Endothelial cell of umbilical vein (primary cell): Measurements from ENCODE around the gene PTRHD1. TPM values are rescaled to one million over a fixed set of nuclear protein-coding genes. Genes with fewer than 3 reads are reported as not detected.

Experiments used
- BruUV-seq: library from RNA; stranded (reverse); fragments of 400-500 nt; replicated peaks from 2 replicates; lab custom pipeline; 2021; lab: Mats Ljungman, UMichigan
- CTCF ChIA-PET: fragments of 300-600, 350-600 bp; sonication (Branson Sonifier 250); formaldehyde crosslinking; loops from one replicate; lab custom pipeline; 2021; ENCODE audit warnings: antibody characterized with exemption, inconsistent platforms; lab: Charles Lee
- POLR2A ChIA-PET: fragments of 300-600, 350-600 bp; sonication (Branson Sonifier 250); formaldehyde crosslinking; loops from one replicate; lab custom pipeline; 2021; ENCODE audit warnings: antibody characterized with exemption, inconsistent platforms; lab: Charles Lee
- DNase-seq: peaks from one replicate; pipeline ENCODE4 v3.0.0-alpha.2; 2011; ENCODE audit warnings: low read depth, low spot score
- FAIRE-seq: peaks from 2 replicates; lab custom pipeline; 2011; peaks lifted over from hg19 to GRCh38; lab: Jason Lieb, UNC
- H2AFZ ChIP-seq: 2 replicates; pipeline ENCODE4 v1.6.0; 2012; ENCODE audit warnings: low read depth, low read length, control low read depth, inconsistent platforms
- H3K27ac ChIP-seq: 2 replicates; pipeline ENCODE4 v1.5.1; 2011; ENCODE audit warnings: low read depth, mild to moderate bottlenecking, control low read depth, low read length, moderate library complexity; ENCODE audit not compliant: insufficient read depth
- H3K27me3 ChIP-seq, 2 experiments: 2 replicates each; pipeline versions ENCODE4 v1.6.0 to v1.6.1; 2011; ENCODE audit warnings: low read length in 2 of 2, mixed read lengths in 1 of 2; ENCODE audit not compliant: control insufficient read depth in 2 of 2, insufficient read depth in 2 of 2
- H3K36me3 ChIP-seq, 2 experiments: 2 replicates in 1 of 2; 3 replicates in 1 of 2; pipeline ENCODE4 v1.5.1; 2011; ENCODE audit warnings: low read length in 2 of 2, mild to moderate bottlenecking in 1 of 2, moderate library complexity in 1 of 2; ENCODE audit not compliant: control insufficient read depth in 2 of 2, insufficient read depth in 2 of 2; ENCODE audit errors: extremely low read depth in 1 of 2
- H3K4me1 ChIP-seq: 3 replicates; pipeline ENCODE4 v1.5.1; 2011; ENCODE audit warnings: mild to moderate bottlenecking, low read length; ENCODE audit not compliant: control insufficient read depth, insufficient read depth; ENCODE audit errors: extremely low read depth
- H3K4me2 ChIP-seq: 2 replicates; pipeline ENCODE4 v1.6.1; 2011; ENCODE audit warnings: low read length, control low read depth, mixed read lengths; ENCODE audit not compliant: insufficient read depth
- H3K4me3 ChIP-seq, 3 experiments: fragments of 200-600 bp in 1 of 3; sonication (generic), shearing (Covaris generic) in 1 of 3; replicated peaks in 1 of 3; 2 replicates each; pipeline ENCODE4 v1.5.1; 2011 to 2016; ENCODE audit warnings: control low read depth in 3 of 3, low read length in 3 of 3, mild to moderate bottlenecking in 2 of 3, inconsistent platforms in 1 of 3, low read depth in 1 of 3, moderate library complexity in 1 of 3; ENCODE audit not compliant: insufficient read depth in 1 of 3
- H3K79me2 ChIP-seq: 2 replicates; pipeline ENCODE4 v1.6.0; 2012; ENCODE audit warnings: low read length, inconsistent platforms; ENCODE audit not compliant: control insufficient read depth, insufficient read depth
- H3K9ac ChIP-seq: replicated peaks from 2 replicates; pipeline ENCODE3; 2011; ENCODE audit warnings: low read length, control low read depth; ENCODE audit not compliant: insufficient read depth; ENCODE audit errors: extremely low read depth
- H3K9me1 ChIP-seq: replicated peaks from 3 replicates; pipeline ENCODE4 v1.6.0; 2011; ENCODE audit warnings: mild to moderate bottlenecking, low read length; ENCODE audit not compliant: control insufficient read depth, insufficient read depth; ENCODE audit errors: extremely low read depth
- H3K9me3 ChIP-seq: replicated peaks from 2 replicates; pipeline ENCODE4 v1.5.1; 2012; ENCODE audit warnings: low read length, inconsistent platforms; ENCODE audit not compliant: control insufficient read depth, insufficient read depth
- H4K20me1 ChIP-seq: replicated peaks from 2 replicates; pipeline ENCODE3; 2011; ENCODE audit warnings: mild to moderate bottlenecking, low read length; ENCODE audit not compliant: control insufficient read depth, insufficient read depth; ENCODE audit errors: extremely low read depth
- EZH2 ChIP-seq: IDR thresholded peaks from 2 replicates; pipeline ENCODE4 v1.6.1; 2012; ENCODE audit warnings: borderline replicate concordance, low read depth, mild to moderate bottlenecking, moderate library complexity, low read length, inconsistent platforms; ENCODE audit not compliant: severe bottlenecking
- FOS ChIP-seq: IDR thresholded peaks from 2 replicates; pipeline ENCODE4 v1.6.1; 2011; ENCODE audit warnings: mild to moderate bottlenecking, low read length, moderate library complexity, borderline replicate concordance; ENCODE audit not compliant: insufficient read depth
- GATA2 ChIP-seq: IDR thresholded peaks from 2 replicates; pipeline ENCODE4 v1.7.0; 2011; ENCODE audit warnings: low read depth, mild to moderate bottlenecking, moderate library complexity, mixed read lengths, low read length; ENCODE audit not compliant: insufficient read length, insufficient read depth
- JUN ChIP-seq: IDR thresholded peaks from 2 replicates; pipeline ENCODE4 v1.6.1; 2011; ENCODE audit warnings: borderline replicate concordance, low read depth; ENCODE audit not compliant: insufficient read length, insufficient read depth
- MYC ChIP-seq: IDR thresholded peaks from one replicate; pipeline ENCODE4 v1.6.1; 2011; ENCODE audit warnings: mild to moderate bottlenecking, low read depth, low read length
- POLR2A ChIP-seq: IDR thresholded peaks from 2 replicates; pipeline ENCODE4 v1.6.1; 2012; ENCODE audit warnings: low read depth, mild to moderate bottlenecking, control low read depth, low read length
- POLR2AphosphoS5 ChIP-seq: IDR thresholded peaks from 2 replicates; pipeline ENCODE4 v1.6.1; 2012; ENCODE audit warnings: low read depth, mild to moderate bottlenecking, control low read depth, low read length, moderate library complexity; ENCODE audit not compliant: insufficient read depth
- dilution Hi-C: fragments of 300-500 bp; cut with MboI; formaldehyde crosslinking; loops from one replicate; pipeline ENCODE4 v1.15.0; 2019; ENCODE audit warnings: low sequenced_read_pairs; ENCODE audit not compliant: extremely low pct_ligation_motif_present
- intact Hi-C: fragments of 100-400 bp; cut with micrococcal nuclease; formaldehyde crosslinking; loops from one replicate; pipeline ENCODE4 v1.10.0; 2022
- polyA plus RNA-seq, 4 experiments: library from polyadenylated mRNA; depleted of rRNA in 3 of 4; stranded (reverse) in 3 of 4; unstranded in 1 of 4; fragments of >200 nt; gene quantifications; 2 replicates each; pipeline versions ENCODE4 v1.2.1 to v1.2.3, GENCODE V29; 2011 to 2012; ENCODE audit warnings: missing spikeins in 1 of 4
- total RNA-seq: library from RNA; stranded (reverse); gene quantifications from 2 replicates; pipeline ENCODE4 v1.2.3, GENCODE V29; 2021
- TF ChIP-seq, protein P1 (sequence below): IDR thresholded peaks from 2 replicates; pipeline ENCODE4 v1.6.1; 2011; ENCODE audit not compliant: insufficient read depth, insufficient read length
- TF ChIP-seq, protein P2 (sequence below), 2 donors: IDR thresholded peaks; 1 replicate in 1 of 2; 2 replicates in 1 of 2; pipeline ENCODE4 v1.5.1; 2011; ENCODE audit warnings: low read length in 2 of 2, mild to moderate bottlenecking in 2 of 2, moderate library complexity in 2 of 2, control low read depth in 1 of 2, inconsistent platforms in 1 of 2, low read depth in 1 of 2; ENCODE audit not compliant: insufficient read depth in 1 of 2; ENCODE audit errors: extremely low read depth in 1 of 2

PTRHD1 gene
- total and polyA plus RNA-seq, 2 donors (not counting 3 experiments of a cell fraction or from before 2014, with no cell fraction given): 41.1 to 68.8 TPM

DNA sequence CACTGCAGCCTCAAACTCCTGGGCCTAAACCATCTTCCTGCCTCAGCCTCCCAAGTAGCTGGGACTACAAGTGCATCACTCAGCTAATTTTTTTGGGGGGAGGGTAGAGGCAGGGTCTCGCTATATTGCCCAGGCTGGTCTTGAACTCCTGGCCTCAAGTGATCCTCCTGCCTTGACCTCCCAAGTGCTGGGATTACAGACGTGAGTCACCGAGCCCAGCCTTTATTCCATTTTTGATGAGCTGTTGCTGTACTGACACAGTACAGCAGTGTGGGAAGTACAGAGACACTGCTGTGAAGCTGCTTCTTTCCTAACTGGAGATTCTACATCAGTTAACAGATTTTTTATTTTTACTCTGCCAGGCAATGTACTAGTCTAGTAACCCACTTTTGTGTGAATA lies 18.8 kb downstream of the PTRHD1 start:
- Histone ChIP-seq H3K4me2 (no peak overlapping the region), H3K4me1 (peaks cover 5% of the 10 kb centered on the region), H2AFZ (no peak overlapping the region), H3K27ac (no peak overlapping the region), H3K36me3 (no peaks in the 10 kb centered on the region), H3K9me3 (no peaks in the 10 kb centered on the region), H3K9ac (no peak overlapping the region), H3K79me2 (no peaks in the 10 kb centered on the region), H3K9me1 (no peaks in the 10 kb centered on the region), H3K27me3 (no peaks in the 10 kb centered on the region), H3K4me3 (no peak overlapping the region), H4K20me1 (no peaks in the 10 kb centered on the region)
- dilution Hi-C loops: no loop called here
- TF ChIP-seq POLR2A: no peak
- TF ChIP-seq MYC: no peak
- no peak for TF ChIP-seq FOS
- TF ChIP-seq POLR2AphosphoS5: no peak
- no peak for TF ChIP-seq GATA2
- TF ChIP-seq JUN: no peak
- ChIA-PET POLR2A (no interaction called here), CTCF (interaction anchor here (1.5 to 1.7 kb wide), 2 partner anchors 16 to 53 kb away, joined by 3 to 4 read pairs; no protein-coding TSS in a partner anchor)
- no peak for DNase-seq
- intact Hi-C loops: no loop called here
- FAIRE-seq: no peak
- BruUV-seq: no TSS peak

GRCh38 chr2:24771764-24772586 lies 21.2 kb downstream of the PTRHD1 start:
- no peak overlapping the region for H3K9ac ChIP-seq
- dilution Hi-C loops: no loop called here
- FAIRE-seq: no peak

More at GRCh38 chr2:24771764-24772586, 21.2 kb downstream of the PTRHD1 start:
- no peaks in the 10 kb centered on the region for H3K9me3 ChIP-seq
- intact Hi-C loops: no loop called here
- TF ChIP-seq POLR2AphosphoS5 (no peak), EZH2 (no peak), JUN (no peak), MYC (no peak), GATA2 (no peak), POLR2A (no peak), FOS (no peak)
- TF ChIP-seq, protein P1, sequence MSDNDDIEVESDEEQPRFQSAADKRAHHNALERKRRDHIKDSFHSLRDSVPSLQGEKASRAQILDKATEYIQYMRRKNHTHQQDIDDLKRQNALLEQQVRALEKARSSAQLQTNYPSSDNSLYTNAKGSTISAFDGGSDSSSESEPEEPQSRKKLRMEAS: no peak
- TF ChIP-seq, protein P2, sequence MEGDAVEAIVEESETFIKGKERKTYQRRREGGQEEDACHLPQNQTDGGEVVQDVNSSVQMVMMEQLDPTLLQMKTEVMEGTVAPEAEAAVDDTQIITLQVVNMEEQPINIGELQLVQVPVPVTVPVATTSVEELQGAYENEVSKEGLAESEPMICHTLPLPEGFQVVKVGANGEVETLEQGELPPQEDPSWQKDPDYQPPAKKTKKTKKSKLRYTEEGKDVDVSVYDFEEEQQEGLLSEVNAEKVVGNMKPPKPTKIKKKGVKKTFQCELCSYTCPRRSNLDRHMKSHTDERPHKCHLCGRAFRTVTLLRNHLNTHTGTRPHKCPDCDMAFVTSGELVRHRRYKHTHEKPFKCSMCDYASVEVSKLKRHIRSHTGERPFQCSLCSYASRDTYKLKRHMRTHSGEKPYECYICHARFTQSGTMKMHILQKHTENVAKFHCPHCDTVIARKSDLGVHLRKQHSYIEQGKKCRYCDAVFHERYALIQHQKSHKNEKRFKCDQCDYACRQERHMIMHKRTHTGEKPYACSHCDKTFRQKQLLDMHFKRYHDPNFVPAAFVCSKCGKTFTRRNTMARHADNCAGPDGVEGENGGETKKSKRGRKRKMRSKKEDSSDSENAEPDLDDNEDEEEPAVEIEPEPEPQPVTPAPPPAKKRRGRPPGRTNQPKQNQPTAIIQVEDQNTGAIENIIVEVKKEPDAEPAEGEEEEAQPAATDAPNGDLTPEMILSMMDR (IDR thresholded peaks at IDR 0.05; ENCODE audit: extremely low read depth in 1 of 2, insufficient read depth in 1 of 2, low read depth in 1 of 2, low read length in 2 of 2): no peak
- no peak overlapping the region for H3K4me2 ChIP-seq
- peaks cover 0 to 1% of the 10 kb centered on the region in 2 experiments for H3K36me3 ChIP-seq
- H3K9me1 ChIP-seq: no peaks in the 10 kb centered on the region
- H2AFZ ChIP-seq: no peak overlapping the region
- H4K20me1 ChIP-seq: no peaks in the 10 kb centered on the region
- no peak for DNase-seq
- no peak overlapping the region for H3K4me3 ChIP-seq
- H3K27ac ChIP-seq: no peak overlapping the region
- no peaks in the 10 kb centered on the region for H3K79me2 ChIP-seq
- ChIA-PET CTCF (interaction anchor here (0.7 to 1.0 kb wide), 4 partner anchors 21 to 127 kb away, joined by 3 read pairs; partner anchors contain the start of genes CENPO and PTRHD1), POLR2A (no interaction called here)
- H3K27me3 ChIP-seq: no peaks in the 10 kb centered on the region
- no peaks in the 10 kb centered on the region for H3K4me1 ChIP-seq
- no TSS peak for BruUV-seq
